ENCODE measurements around the gene COG5. TPM values are rescaled to one million over a fixed set of nuclear protein-coding genes. Genes with fewer than 3 reads are reported as not detected.
A peak's percentile ranks its signal among the peaks of the same experiment; 100 is the strongest.
"Not testable (repeated sequence)": the region's sequence is repeated elsewhere in the genome, so short reads cannot be mapped to it uniquely, and the experiment has no call there.

Gene COG5
- total RNA-seq, 1 donor from 2014 or later = 26.8 TPM

- Mint-ChIP-seq H3K27ac (ENCODE audit: unreplicated experiment) (no peak overlapping the region), H3K27me3 (ENCODE audit: low read depth) (no peaks in the 10 kb centered on the region), H3K4me1 (no peaks in the 10 kb centered on the region), H3K9me3 (no peaks in the 10 kb centered on the region), H3K4me3 (no peak overlapping the region), H3K36me3 (ENCODE audit: low read depth) (peaks cover 3% of the 10 kb centered on the region)
- TF ChIP-seq, protein P1, sequence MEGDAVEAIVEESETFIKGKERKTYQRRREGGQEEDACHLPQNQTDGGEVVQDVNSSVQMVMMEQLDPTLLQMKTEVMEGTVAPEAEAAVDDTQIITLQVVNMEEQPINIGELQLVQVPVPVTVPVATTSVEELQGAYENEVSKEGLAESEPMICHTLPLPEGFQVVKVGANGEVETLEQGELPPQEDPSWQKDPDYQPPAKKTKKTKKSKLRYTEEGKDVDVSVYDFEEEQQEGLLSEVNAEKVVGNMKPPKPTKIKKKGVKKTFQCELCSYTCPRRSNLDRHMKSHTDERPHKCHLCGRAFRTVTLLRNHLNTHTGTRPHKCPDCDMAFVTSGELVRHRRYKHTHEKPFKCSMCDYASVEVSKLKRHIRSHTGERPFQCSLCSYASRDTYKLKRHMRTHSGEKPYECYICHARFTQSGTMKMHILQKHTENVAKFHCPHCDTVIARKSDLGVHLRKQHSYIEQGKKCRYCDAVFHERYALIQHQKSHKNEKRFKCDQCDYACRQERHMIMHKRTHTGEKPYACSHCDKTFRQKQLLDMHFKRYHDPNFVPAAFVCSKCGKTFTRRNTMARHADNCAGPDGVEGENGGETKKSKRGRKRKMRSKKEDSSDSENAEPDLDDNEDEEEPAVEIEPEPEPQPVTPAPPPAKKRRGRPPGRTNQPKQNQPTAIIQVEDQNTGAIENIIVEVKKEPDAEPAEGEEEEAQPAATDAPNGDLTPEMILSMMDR (conservative IDR thresholded peaks at IDR 0.05) = no peak
- no peak for DNase-seq (ENCODE audit: low read depth, low spot score)
Observed at GRCh38 chr7:107232568-107233090, 331.1 kb downstream of the COG5 start.

DNA sequence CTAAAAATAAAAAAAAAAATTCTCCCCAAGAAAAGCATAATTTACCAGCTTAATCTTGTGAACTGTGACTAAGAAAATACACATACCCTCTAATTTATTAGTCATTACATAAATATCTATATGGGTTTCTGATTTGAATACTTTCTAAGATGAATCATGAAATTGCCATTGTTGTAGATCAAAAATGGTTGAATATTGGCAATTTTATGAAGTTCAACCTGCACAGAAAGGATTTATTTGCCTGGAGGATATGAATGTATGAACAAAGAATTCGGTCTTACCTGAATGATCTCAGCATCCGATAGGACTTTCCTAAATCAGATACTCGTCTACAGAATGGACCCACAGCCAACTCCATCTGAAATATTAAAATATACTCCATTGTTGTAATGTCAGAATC is 333.4 kb downstream of the COG5 start:
- Mint-ChIP-seq H3K9me3 (no peaks in the 10 kb centered on the region), H3K36me3 (ENCODE audit: low read depth) (peaks cover 3% of the 10 kb centered on the region), H3K27ac (ENCODE audit: unreplicated experiment) (no peak overlapping the region), H3K27me3 (ENCODE audit: low read depth) (no peaks in the 10 kb centered on the region), H3K4me1 (peaks cover 6% of the 10 kb centered on the region), H3K4me3 (no peak overlapping the region)
- TF ChIP-seq, protein P1 (conservative IDR thresholded peaks at IDR 0.05) = no peak
- no peak for DNase-seq (ENCODE audit: low read depth, low spot score)

GRCh38 chr7:107228291-107228690 is 335.4 kb downstream of the COG5 start:
- H3K4me1 Mint-ChIP-seq = peaks cover 25% of the 10 kb centered on the region
- H3K9me3 Mint-ChIP-seq = no peaks in the 10 kb centered on the region
- H3K36me3 Mint-ChIP-seq (ENCODE audit: low read depth) = peaks cover 3% of the 10 kb centered on the region
- H3K4me3 Mint-ChIP-seq = no peak overlapping the region
- TF ChIP-seq, protein P1 (conservative IDR thresholded peaks at IDR 0.05) = no peak
- DNase-seq (ENCODE audit: low read depth, low spot score) = no peak
- H3K27ac Mint-ChIP-seq (ENCODE audit: unreplicated experiment) = no peak overlapping the region
- H3K27me3 Mint-ChIP-seq (ENCODE audit: low read depth) = no peaks in the 10 kb centered on the region

DNA sequence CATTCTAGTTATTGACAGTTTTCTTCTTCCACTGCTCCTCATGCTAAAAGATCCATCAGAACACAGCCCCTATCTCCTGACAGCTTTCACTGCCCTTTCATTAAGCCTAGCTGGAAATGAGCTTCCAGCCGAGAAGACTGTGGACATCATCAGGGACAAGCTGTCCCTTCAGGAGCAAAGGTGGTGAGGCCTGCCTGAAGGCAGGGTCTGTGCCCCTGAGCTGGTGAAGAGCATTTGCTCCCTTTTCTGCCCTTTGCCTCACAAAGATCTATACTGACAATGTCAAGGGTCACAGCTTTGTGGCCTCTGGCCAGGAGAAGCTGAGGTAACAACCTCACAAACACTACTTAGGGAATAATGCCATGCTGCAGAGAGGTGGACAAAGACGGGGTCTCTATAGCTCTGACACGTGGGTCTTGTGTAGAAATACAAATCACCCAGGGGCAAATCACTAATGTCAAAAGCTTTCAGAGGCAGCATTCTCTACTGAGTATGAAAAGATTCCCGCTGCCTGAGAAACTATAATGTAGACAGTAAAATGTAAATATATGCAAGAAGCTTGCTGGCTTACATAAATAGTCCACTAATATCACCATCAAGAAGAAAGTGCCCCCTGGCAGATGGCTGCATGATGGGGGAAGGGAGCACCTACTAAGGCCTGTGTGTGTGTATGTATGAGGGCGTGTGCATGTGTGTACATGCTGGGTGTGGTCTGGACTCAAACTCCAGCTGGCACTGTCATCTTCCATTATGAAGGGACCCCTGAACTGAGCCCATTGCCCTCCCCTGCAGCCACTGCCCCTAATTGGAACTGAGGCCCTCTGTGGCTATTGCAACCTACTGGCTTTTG is 339.1 kb downstream of the COG5 start:
- Mint-ChIP-seq H3K27ac (ENCODE audit: unreplicated experiment) (peak overlapping the region; percentile 22), H3K27me3 (ENCODE audit: low read depth) (no peaks in the 10 kb centered on the region), H3K36me3 (ENCODE audit: low read depth) (peaks cover 5% of the 10 kb centered on the region), H3K4me3 (peak overlapping the region; percentile 10), H3K4me1 (peaks cover 32% of the 10 kb centered on the region), H3K9me3 (no peaks in the 10 kb centered on the region)
- DNase-seq (ENCODE audit: low read depth, low spot score) = peak; percentile 7
- TF ChIP-seq, protein P1 (conservative IDR thresholded peaks at IDR 0.05) = no peak

DNA sequence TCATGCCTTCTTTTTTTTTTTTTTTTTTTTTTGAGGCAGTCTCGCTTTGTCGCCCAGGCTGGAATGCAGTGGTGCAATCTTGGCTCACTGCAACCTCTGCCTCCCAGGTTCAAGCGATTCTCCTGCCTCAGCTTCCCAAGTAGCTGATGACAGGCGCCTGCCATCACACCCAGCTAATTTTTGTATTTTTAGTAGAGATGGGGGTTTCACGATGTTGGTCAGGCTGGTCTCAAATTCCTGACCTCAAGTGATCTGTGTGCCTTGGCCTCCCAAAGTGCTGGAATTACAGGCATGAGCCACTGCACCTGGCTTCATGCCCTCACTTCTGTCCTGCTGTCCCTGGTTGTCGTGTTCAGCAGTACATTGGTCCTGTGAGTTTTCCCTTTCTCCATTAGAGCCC is 342.9 kb downstream of the COG5 start:
- not testable (repeated sequence) for H3K4me3 Mint-ChIP-seq; H3K36me3 Mint-ChIP-seq (ENCODE audit: low read depth); H3K27ac Mint-ChIP-seq (ENCODE audit: unreplicated experiment); H3K27me3 Mint-ChIP-seq (ENCODE audit: low read depth); H3K9me3 Mint-ChIP-seq; DNase-seq (ENCODE audit: low read depth, low spot score)
- peaks cover 26% of the 10 kb centered on the region for H3K4me1 Mint-ChIP-seq

DNA sequence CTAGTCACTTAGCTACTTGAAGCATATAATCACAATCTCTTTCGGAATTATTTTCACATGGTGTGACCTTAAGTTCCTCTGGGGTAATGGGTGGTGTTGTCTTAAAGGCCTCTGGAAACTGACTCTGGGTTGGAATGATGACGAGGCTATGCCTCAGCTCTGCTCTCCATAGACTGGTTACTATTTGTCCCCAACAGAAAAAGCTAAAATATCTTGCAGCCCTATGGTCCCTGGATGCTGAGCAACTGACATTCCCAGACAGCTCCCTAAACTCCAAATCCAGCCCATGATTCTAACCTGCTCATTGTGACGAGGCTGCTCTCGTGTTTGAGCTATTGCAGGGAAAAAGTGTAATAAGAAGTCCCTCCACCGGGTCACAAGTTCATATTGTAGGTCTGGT is 343.4 kb downstream of the COG5 start:
- Mint-ChIP-seq H3K27ac (ENCODE audit: unreplicated experiment) (no peak overlapping the region), H3K27me3 (ENCODE audit: low read depth) (no peaks in the 10 kb centered on the region), H3K36me3 (ENCODE audit: low read depth) (peaks cover 7% of the 10 kb centered on the region), H3K4me3 (no peak overlapping the region), H3K9me3 (peaks cover 2% of the 10 kb centered on the region), H3K4me1 (peaks cover 26% of the 10 kb centered on the region)
- DNase-seq (ENCODE audit: low read depth, low spot score) = no peak
- TF ChIP-seq, protein P1 (conservative IDR thresholded peaks at IDR 0.05) = no peak

Measured in neural crest cell (in vitro differentiated cells).